K562 (cell line): ENCODE data around the gene WDR45B. TPM values are rescaled to one million over a fixed set of nuclear protein-coding genes. Genes with fewer than 3 reads are reported as not detected.

Source experiments
- ATAC-seq: fragments of 200-7000 bp; cut with Tn5 transposase; 3 replicates; pipeline ENCODE4 v1.9.1; 2020; ENCODE audit warnings: moderate library complexity
- BruUV-seq: library from RNA; stranded (reverse); fragments of 400-500 nt; replicated peaks from 2 replicates; lab custom pipeline; 2021; lab: Mats Ljungman, UMichigan
- CTCF ChIA-PET: fragments of 300-600 bp; formaldehyde crosslinking; extraction: SDS; loops from one replicate; lab custom pipeline; 2021; ENCODE audit warnings: low intra/inter-chr PET ratio; lab: Yijun Ruan, JAX
- POLR2A ChIA-PET: fragments of 300-600, 350-650 bp; sonication (Branson Sonifier 250); formaldehyde crosslinking; extraction: SDS; loops from one replicate; lab custom pipeline; 2021; ENCODE audit warnings: antibody characterized with exemption, inconsistent platforms; lab: Yijun Ruan, JAX
- DNase-seq, 4 experiments: peaks; one replicate each; pipeline versions ENCODE4 v3.0.0 to v3.0.0-alpha.2; 2011 to 2018; ENCODE audit warnings: low spot score in 3 of 4, mixed read lengths in 3 of 4; ENCODE audit errors: extremely low read depth in 1 of 4
- FAIRE-seq: peaks from 2 replicates; lab custom pipeline; 2011; peaks lifted over from hg19 to GRCh38; lab: Jason Lieb, UNC
- H2AFZ ChIP-seq: 2 replicates; pipeline ENCODE4 v1.6.0; 2011; ENCODE audit warnings: low read depth, low read length, control low read depth, inconsistent platforms
- H3K27ac ChIP-seq: fragments of 200-600 bp; 3 replicates; pipeline ENCODE4 v1.8.0; 2011; ENCODE audit warnings: low read depth, mild to moderate bottlenecking, control low read depth, inconsistent platforms, low read length, moderate library complexity, mixed read lengths; ENCODE audit errors: extremely low read depth
- H3K27me3 ChIP-seq, 2 experiments: fragments of 300-600 bp in 1 of 2; 2 replicates in 1 of 2; 3 replicates in 1 of 2; pipeline versions ENCODE4 v1.6.0 to v1.8.0; 2011; ENCODE audit warnings: inconsistent platforms in 2 of 2, low read length in 2 of 2, mild to moderate bottlenecking in 1 of 2, mixed read lengths in 1 of 2, moderate library complexity in 1 of 2; ENCODE audit not compliant: control insufficient read depth in 2 of 2, insufficient read depth in 2 of 2
- H3K36me3 ChIP-seq: fragments of 300-600 bp; 3 replicates; pipeline ENCODE4 v1.8.0; 2011; ENCODE audit warnings: mild to moderate bottlenecking, low read length, inconsistent platforms; ENCODE audit not compliant: control insufficient read depth, insufficient read depth
- H3K4me1 ChIP-seq, 2 experiments: fragments of 200-600 bp in 1 of 2; replicated peaks in 1 of 2; 2 replicates in 1 of 2; 3 replicates in 1 of 2; pipeline versions ENCODE4 v1.5.1 to v1.8.0; 2011; ENCODE audit warnings: inconsistent platforms in 2 of 2, low read length in 2 of 2, mild to moderate bottlenecking in 1 of 2, mixed read lengths in 1 of 2, moderate library complexity in 1 of 2; ENCODE audit not compliant: control insufficient read depth in 2 of 2, insufficient read depth in 2 of 2
- H3K4me2 ChIP-seq: 2 replicates; pipeline ENCODE4 v1.6.1; 2011; ENCODE audit warnings: low read length, control low read depth, inconsistent platforms, mixed read lengths; ENCODE audit not compliant: insufficient read depth
- H3K4me3 ChIP-seq: fragments of 200-600 bp; sonication (generic), shearing (Covaris generic); 2 replicates; pipeline ENCODE4 v1.5.1; 2016; ENCODE audit warnings: control low read depth, inconsistent platforms
- H3K79me2 ChIP-seq: fragments of 200-600 bp; 3 replicates; pipeline ENCODE4 v1.8.0; 2011; ENCODE audit warnings: low read length, inconsistent platforms; ENCODE audit not compliant: control insufficient read depth, insufficient read depth
- H3K9ac ChIP-seq, 2 experiments: 2 replicates each; pipeline versions ENCODE4 v1.6.0 to v1.6.1; 2011; ENCODE audit warnings: low read depth in 2 of 2, low read length in 2 of 2, control low read depth in 1 of 2, inconsistent platforms in 1 of 2, mild to moderate bottlenecking in 1 of 2, mixed read lengths in 1 of 2; ENCODE audit not compliant: insufficient read depth in 1 of 2
- H3K9me1 ChIP-seq: one replicate; pipeline ENCODE4 v1.6.0; 2011; ENCODE audit warnings: inconsistent platforms, mild to moderate bottlenecking, low read length, moderate library complexity; ENCODE audit not compliant: control insufficient read depth, insufficient read depth
- H3K9me3 ChIP-seq: replicated peaks from 2 replicates; pipeline ENCODE4 v1.5.1; 2011; ENCODE audit warnings: low read depth, low read length, inconsistent platforms; ENCODE audit not compliant: control insufficient read depth, insufficient read depth
- H4K20me1 ChIP-seq: replicated peaks from 2 replicates; pipeline ENCODE4 v1.6.1; 2011; ENCODE audit warnings: low read length, inconsistent platforms, mixed read lengths; ENCODE audit not compliant: control insufficient read depth, insufficient read depth
- CBX8 ChIP-seq: fragments of 200-600 bp; sonication (generic); IDR thresholded peaks from 2 replicates; pipeline ENCODE4 v1.6.1; 2012; ENCODE audit warnings: borderline replicate concordance, mixed run types, low read depth, mild to moderate bottlenecking, moderate library complexity, mixed read lengths, low read length, control low read depth, inconsistent platforms; ENCODE audit not compliant: poor library complexity, severe bottlenecking; ENCODE audit errors: extremely low read depth
- MED1 ChIP-seq: sonication (generic); formaldehyde crosslinking; IDR thresholded peaks from 2 replicates; pipeline ENCODE4 v1.8.1; 2023; ENCODE audit warnings: missing genetic modification reagents, borderline replicate concordance
- RBM34 ChIP-seq: fragments of 200-400 bp; formaldehyde crosslinking; IDR thresholded peaks from 2 replicates; pipeline ENCODE4 v1.6.1; 2018; ENCODE audit warnings: low read length, borderline replicate concordance; ENCODE audit not compliant: insufficient read depth
- SETDB1 ChIP-seq: IDR thresholded peaks from one replicate; pipeline ENCODE4 v1.6.1; 2012; ENCODE audit warnings: low read length, control low read depth, inconsistent platforms
- SNIP1 ChIP-seq: fragments of 450-650 bp; IDR thresholded peaks from 2 replicates; pipeline ENCODE4 v1.7.1; 2017; ENCODE audit warnings: low read depth, mild to moderate bottlenecking
- STAT6 ChIP-seq: sonication (generic); formaldehyde crosslinking; IDR thresholded peaks from 2 replicates; pipeline ENCODE4 v1.8.1; 2023; ENCODE audit warnings: mild to moderate bottlenecking, missing genetic modification reagents
- TEAD1 ChIP-seq, 2 experiments: fragments of 450-650 bp in 1 of 2; sonication (generic) in 1 of 2; formaldehyde crosslinking; IDR thresholded peaks; 2 replicates each; pipeline versions ENCODE4 v1.4.0 to v1.8.0; 2020 to 2022; ENCODE audit warnings: mild to moderate bottlenecking in 2 of 2, missing genetic modification reagents in 1 of 2
- XRCC5 ChIP-seq: fragments of 200-400 bp; formaldehyde crosslinking; IDR thresholded peaks from 2 replicates; pipeline ENCODE4 v1.6.1; 2017; ENCODE audit warnings: low read depth, mild to moderate bottlenecking, low read length
- ZBED1 ChIP-seq: IDR thresholded peaks from 2 replicates; pipeline ENCODE4 v1.6.1; 2014
- WGBS: fragments of 100-300 bp; shearing (Covaris generic); methylation state at CpG from one replicate; pipeline ENCODE4 v1.1.6; 2016; ENCODE audit warnings: low coverage, mixed read lengths; ENCODE audit not compliant: insufficient coverage; ENCODE audit errors: missing lambda C conversion rate; 5-methylcytosine and 5-hydroxymethylcytosine counted together
- in situ Hi-C: fragments of 300-500 bp; cut with MboI; formaldehyde crosslinking; loops from 4 replicates; pipeline ENCODE4 v1.15.0; 2018; ENCODE audit warnings: inconsistent platforms, mixed read lengths
- intact Hi-C: fragments of 100-400 bp; cut with micrococcal nuclease; formaldehyde crosslinking; loops from 2 replicates; pipeline ENCODE4 v1.14.2; 2022
- polyA plus RNA-seq, 8 experiments: library from polyadenylated mRNA; depleted of rRNA in 4 of 8; stranded (reverse) in 5 of 8; unstranded in 3 of 8; fragments of >200 nt; fragmentation: Nextera tagmentation in 2 of 8; fragmentation: Illumina TruSeq in 1 of 8; extraction: Ambion mirVana in 2 of 8; extraction: Trizol in 1 of 8; gene quantifications; 2 replicates each; pipeline versions ENCODE4 v1.2.1 to v1.2.3, GENCODE V29; 2011 to 2014; ENCODE audit warnings: inconsistent platforms in 1 of 8, missing spikeins in 1 of 8
- total RNA-seq, 7 experiments: library from RNA; depleted of rRNA in 6 of 7; stranded (reverse); fragments of >200 nt in 6 of 7; fragmentation: Illumina TruSeq in 2 of 7; extraction: Trizol in 2 of 7; gene quantifications; 2 replicates each; pipeline versions ENCODE4 v1.2.1 to v1.2.3, GENCODE V29; 2011 to 2021; ENCODE audit warnings: low replicate concordance in 1 of 7
- TF ChIP-seq, protein P1 (sequence below): fragments of 450-650 bp; IDR thresholded peaks from 2 replicates; pipeline ENCODE4 v1.6.1; 2016; ENCODE audit warnings: mild to moderate bottlenecking
- TF ChIP-seq, protein P2 (sequence below): conservative IDR thresholded peaks from 2 replicates; pipeline ENCODE4 v1.6.1; 2011; ENCODE audit warnings: low read depth, mild to moderate bottlenecking, low read length; ENCODE audit not compliant: control insufficient read depth
- TF ChIP-seq, protein P3 (sequence below): fragments of 250-450 bp; sonication (Bioruptor Pico); IDR thresholded peaks from 2 replicates; pipeline ENCODE4 v1.5.0; 2020; ENCODE audit warnings: mild to moderate bottlenecking
- TF ChIP-seq, protein P4 (sequence below): fragments of 450-650 bp; IDR thresholded peaks from 2 replicates; pipeline ENCODE4 v1.6.1; 2017; ENCODE audit warnings: mild to moderate bottlenecking, moderate library complexity

WDR45B gene
- total and polyA plus RNA-seq, 9 of the 15 experiments (the other 6 are each of a cell fraction or from before 2014, with no cell fraction given), result 0.72 to 74.4 (median 35.9) TPM

GRCh38 chr17:82619211-82619610, 29.0 kb downstream of the WDR45B start:
- Histone ChIP-seq H3K9me3 (no peaks in the 10 kb centered on the region), H3K9me1 (no peaks in the 10 kb centered on the region), H4K20me1 (no peaks in the 10 kb centered on the region; the same call in 1 of the 2 replicates), H3K36me3 (peaks cover 86% of the 10 kb centered on the region), H3K27me3 (no peaks in the 10 kb centered on the region), H3K27ac (no peak overlapping the region), H3K79me2 (no peaks in the 10 kb centered on the region; the same call in 2 of the 3 replicates), H3K4me2 (no peak overlapping the region), H3K9ac (no peak overlapping the region), H2AFZ (no peak overlapping the region), H3K4me3 (no peak overlapping the region), H3K4me1 (peaks cover 0 to 5% of the 10 kb centered on the region in 2 experiments; a peak in 2 of 5 replicates)
- intact Hi-C loops (no loop called here), in situ Hi-C loops (no loop called here)
- no peak for FAIRE-seq
- no TSS peak for BruUV-seq
- no peak for ATAC-seq
- ChIA-PET CTCF (interaction anchor here (0.6 kb wide), 1 partner anchor 318 kb away, joined by 3 read pairs; no protein-coding TSS in a partner anchor), POLR2A (interaction anchor here (0.5 kb wide), 1 partner anchor 276 kb away, joined by 3 read pairs; no protein-coding TSS in a partner anchor)
- WGBS, result 87% methylated on average over 7 of the region's 7 CpGs
- no peak for DNase-seq
- no peak for TF ChIP-seq SNIP1
- TF ChIP-seq MED1 (CRISPR knock-in tag), result no peak
- TF ChIP-seq STAT6 (CRISPR knock-in tag), result no peak
- TF ChIP-seq ZBED1, result no peak
- no peak for TF ChIP-seq TEAD1 (CRISPR knock-in tag; IDR thresholded peaks at IDR 0.05)
- no peak for TF ChIP-seq XRCC5
- TF ChIP-seq, protein P1, sequence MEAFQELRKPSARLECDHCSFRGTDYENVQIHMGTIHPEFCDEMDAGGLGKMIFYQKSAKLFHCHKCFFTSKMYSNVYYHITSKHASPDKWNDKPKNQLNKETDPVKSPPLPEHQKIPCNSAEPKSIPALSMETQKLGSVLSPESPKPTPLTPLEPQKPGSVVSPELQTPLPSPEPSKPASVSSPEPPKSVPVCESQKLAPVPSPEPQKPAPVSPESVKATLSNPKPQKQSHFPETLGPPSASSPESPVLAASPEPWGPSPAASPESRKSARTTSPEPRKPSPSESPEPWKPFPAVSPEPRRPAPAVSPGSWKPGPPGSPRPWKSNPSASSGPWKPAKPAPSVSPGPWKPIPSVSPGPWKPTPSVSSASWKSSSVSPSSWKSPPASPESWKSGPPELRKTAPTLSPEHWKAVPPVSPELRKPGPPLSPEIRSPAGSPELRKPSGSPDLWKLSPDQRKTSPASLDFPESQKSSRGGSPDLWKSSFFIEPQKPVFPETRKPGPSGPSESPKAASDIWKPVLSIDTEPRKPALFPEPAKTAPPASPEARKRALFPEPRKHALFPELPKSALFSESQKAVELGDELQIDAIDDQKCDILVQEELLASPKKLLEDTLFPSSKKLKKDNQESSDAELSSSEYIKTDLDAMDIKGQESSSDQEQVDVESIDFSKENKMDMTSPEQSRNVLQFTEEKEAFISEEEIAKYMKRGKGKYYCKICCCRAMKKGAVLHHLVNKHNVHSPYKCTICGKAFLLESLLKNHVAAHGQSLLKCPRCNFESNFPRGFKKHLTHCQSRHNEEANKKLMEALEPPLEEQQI, result no peak
- TF ChIP-seq, protein P2, sequence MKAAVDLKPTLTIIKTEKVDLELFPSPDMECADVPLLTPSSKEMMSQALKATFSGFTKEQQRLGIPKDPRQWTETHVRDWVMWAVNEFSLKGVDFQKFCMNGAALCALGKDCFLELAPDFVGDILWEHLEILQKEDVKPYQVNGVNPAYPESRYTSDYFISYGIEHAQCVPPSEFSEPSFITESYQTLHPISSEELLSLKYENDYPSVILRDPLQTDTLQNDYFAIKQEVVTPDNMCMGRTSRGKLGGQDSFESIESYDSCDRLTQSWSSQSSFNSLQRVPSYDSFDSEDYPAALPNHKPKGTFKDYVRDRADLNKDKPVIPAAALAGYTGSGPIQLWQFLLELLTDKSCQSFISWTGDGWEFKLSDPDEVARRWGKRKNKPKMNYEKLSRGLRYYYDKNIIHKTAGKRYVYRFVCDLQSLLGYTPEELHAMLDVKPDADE, result no peak
- TF ChIP-seq, protein P3, sequence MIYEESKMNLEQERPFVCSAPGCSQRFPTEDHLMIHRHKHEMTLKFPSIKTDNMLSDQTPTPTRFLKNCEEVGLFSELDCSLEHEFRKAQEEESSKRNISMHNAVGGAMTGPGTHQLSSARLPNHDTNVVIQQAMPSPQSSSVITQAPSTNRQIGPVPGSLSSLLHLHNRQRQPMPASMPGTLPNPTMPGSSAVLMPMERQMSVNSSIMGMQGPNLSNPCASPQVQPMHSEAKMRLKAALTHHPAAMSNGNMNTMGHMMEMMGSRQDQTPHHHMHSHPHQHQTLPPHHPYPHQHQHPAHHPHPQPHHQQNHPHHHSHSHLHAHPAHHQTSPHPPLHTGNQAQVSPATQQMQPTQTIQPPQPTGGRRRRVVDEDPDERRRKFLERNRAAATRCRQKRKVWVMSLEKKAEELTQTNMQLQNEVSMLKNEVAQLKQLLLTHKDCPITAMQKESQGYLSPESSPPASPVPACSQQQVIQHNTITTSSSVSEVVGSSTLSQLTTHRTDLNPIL (CRISPR knock-in tag), result no peak
- no peak for TF ChIP-seq RBM34
- TF ChIP-seq, protein P4, sequence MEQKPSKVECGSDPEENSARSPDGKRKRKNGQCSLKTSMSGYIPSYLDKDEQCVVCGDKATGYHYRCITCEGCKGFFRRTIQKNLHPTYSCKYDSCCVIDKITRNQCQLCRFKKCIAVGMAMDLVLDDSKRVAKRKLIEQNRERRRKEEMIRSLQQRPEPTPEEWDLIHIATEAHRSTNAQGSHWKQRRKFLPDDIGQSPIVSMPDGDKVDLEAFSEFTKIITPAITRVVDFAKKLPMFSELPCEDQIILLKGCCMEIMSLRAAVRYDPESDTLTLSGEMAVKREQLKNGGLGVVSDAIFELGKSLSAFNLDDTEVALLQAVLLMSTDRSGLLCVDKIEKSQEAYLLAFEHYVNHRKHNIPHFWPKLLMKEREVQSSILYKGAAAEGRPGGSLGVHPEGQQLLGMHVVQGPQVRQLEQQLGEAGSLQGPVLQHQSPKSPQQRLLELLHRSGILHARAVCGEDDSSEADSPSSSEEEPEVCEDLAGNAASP, result no peak
- TF ChIP-seq CBX8, result no peak
- no peak for TF ChIP-seq SETDB1
